GM19455 (cell line): ENCODE data around the gene ERP29.
A peak's percentile ranks its signal among the peaks of the same experiment; 100 is the strongest.
"Not testable (repeated sequence)": the region's sequence is repeated elsewhere in the genome, so short reads cannot be mapped to it uniquely, and the experiment has no call there.

ENCODE experiments used
- ATAC-seq: cut with Tn5 transposase; IDR thresholded peaks from one replicate; pipeline ENCODE4 v1.9.1; 2021; ENCODE audit not compliant: unreplicated experiment

ERP29 gene

GRCh38 chr12:112001576-112001975, 11.7 kb upstream of the ERP29 start:
- no peak for ATAC-seq

- no peak for ATAC-seq
Observed at GRCh38 chr12:112004041-112004440, 9.2 kb upstream of the ERP29 start.

GRCh38 chr12:112005419-112006395, 7.5 kb upstream of the ERP29 start:
- no peak for ATAC-seq

- no peak for ATAC-seq
Observed at GRCh38 chr12:112007945-112008344, 5.3 kb upstream of the ERP29 start.

GRCh38 chr12:112008918-112009317, 4.3 kb upstream of the ERP29 start:
- ATAC-seq = no peak

GRCh38 chr12:112009596-112009995, 3.6 kb upstream of the ERP29 start:
- ATAC-seq = not testable (repeated sequence)

GRCh38 chr12:112010415-112011344, 2.5 kb upstream of the ERP29 start:
- no peak for ATAC-seq

GRCh38 chr12:112011685-112012084, 1.5 kb upstream of the ERP29 start:
- no peak for ATAC-seq

GRCh38 chr12:112013601-112014402, 576 bp downstream of the ERP29 start:
- peak; percentile 20 for ATAC-seq

- no peak for ATAC-seq
Observed at GRCh38 chr12:112015938-112016337, 2.7 kb downstream of the ERP29 start.

GRCh38 chr12:112017041-112017440, 3.8 kb downstream of the ERP29 start:
- no peak for ATAC-seq

- ATAC-seq = no peak
Observed at GRCh38 chr12:112018571-112019237, 5.5 kb downstream of the ERP29 start.

GRCh38 chr12:112020947-112021457, 7.8 kb downstream of the ERP29 start:
- ATAC-seq = no peak

- ATAC-seq = no peak
Observed at GRCh38 chr12:112022241-112023016, 9.2 kb downstream of the ERP29 start.

GRCh38 chr12:112023759-112024396, 10.7 kb downstream of the ERP29 start:
- no peak for ATAC-seq

GRCh38 chr12:112025808-112026375, 12.7 kb downstream of the ERP29 start:
- ATAC-seq = no peak

GRCh38 chr12:112029301-112029700, 16.1 kb downstream of the ERP29 start:
- no peak for ATAC-seq

- no peak for ATAC-seq
Observed at GRCh38 chr12:112031472-112031871, 18.2 kb downstream of the ERP29 start.
